IPS DF 19.7 (cell line): ENCODE data around the gene ING5.

Experiments used
- DNase-seq: peaks from one replicate; pipeline ENCODE4 v3.0.0-alpha.2; 2013; ENCODE audit warnings: low read depth, low spot score

Gene ING5

GRCh38 chr2:241760301-241760771, 58.5 kb downstream of the ING5 start:
- no peak for DNase-seq

- DNase-seq, result no peak
Observed at GRCh38 chr2:241762321-241762932, 60.6 kb downstream of the ING5 start.

- no peak for DNase-seq
Observed at GRCh38 chr2:241762933-241763369, 61.1 kb downstream of the ING5 start.

- no peak for DNase-seq
Observed at GRCh38 chr2:241763551-241764274, 61.9 kb downstream of the ING5 start.

- no peak for DNase-seq
Observed at GRCh38 chr2:241764275-241765241, 62.7 kb downstream of the ING5 start.

GRCh38 chr2:241767464-241768250, 65.8 kb downstream of the ING5 start:
- DNase-seq, result no peak

- no peak for DNase-seq
Observed at GRCh38 chr2:241768251-241768711, 66.4 kb downstream of the ING5 start.

- no peak for DNase-seq
Observed at GRCh38 chr2:241768850-241769249, 67.0 kb downstream of the ING5 start.

- DNase-seq, result no peak
Observed at GRCh38 chr2:241769819-241770184, 68.0 kb downstream of the ING5 start.

GRCh38 chr2:241770185-241770935, 68.5 kb downstream of the ING5 start:
- DNase-seq, result no peak

GRCh38 chr2:241770936-241771285, 69.1 kb downstream of the ING5 start:
- DNase-seq, result no peak

GRCh38 chr2:241771286-241772062, 69.6 kb downstream of the ING5 start:
- no peak for DNase-seq

GRCh38 chr2:241772063-241772499, 70.2 kb downstream of the ING5 start:
- DNase-seq, result no peak

GRCh38 chr2:241773511-241774418, 71.9 kb downstream of the ING5 start:
- no peak for DNase-seq

- no peak for DNase-seq
Observed at GRCh38 chr2:241774419-241775222, 72.8 kb downstream of the ING5 start.

GRCh38 chr2:241775223-241776177, 73.7 kb downstream of the ING5 start:
- DNase-seq, result no peak
